Mammary epithelial cell (primary cell): Measurements from ENCODE around the gene TJP1.

ENCODE experiments used
- EZH2 ChIP-seq: IDR thresholded peaks from 2 replicates; pipeline ENCODE4 v1.6.1; 2012; ENCODE audit warnings: low read length, inconsistent platforms, borderline replicate concordance
- TF ChIP-seq, protein P1 (sequence below), 2 donors: IDR thresholded peaks in 1 of 2; conservative IDR thresholded peaks in 1 of 2; 2 replicates each; pipeline ENCODE4 v1.5.1; 2011 to 2012; ENCODE audit warnings: inconsistent platforms in 2 of 2, low read length in 2 of 2, mild to moderate bottlenecking in 2 of 2, control low read depth in 1 of 2, low read depth in 1 of 2; ENCODE audit not compliant: insufficient read depth in 1 of 2; ENCODE audit errors: extremely low read depth in 1 of 2

DNA sequence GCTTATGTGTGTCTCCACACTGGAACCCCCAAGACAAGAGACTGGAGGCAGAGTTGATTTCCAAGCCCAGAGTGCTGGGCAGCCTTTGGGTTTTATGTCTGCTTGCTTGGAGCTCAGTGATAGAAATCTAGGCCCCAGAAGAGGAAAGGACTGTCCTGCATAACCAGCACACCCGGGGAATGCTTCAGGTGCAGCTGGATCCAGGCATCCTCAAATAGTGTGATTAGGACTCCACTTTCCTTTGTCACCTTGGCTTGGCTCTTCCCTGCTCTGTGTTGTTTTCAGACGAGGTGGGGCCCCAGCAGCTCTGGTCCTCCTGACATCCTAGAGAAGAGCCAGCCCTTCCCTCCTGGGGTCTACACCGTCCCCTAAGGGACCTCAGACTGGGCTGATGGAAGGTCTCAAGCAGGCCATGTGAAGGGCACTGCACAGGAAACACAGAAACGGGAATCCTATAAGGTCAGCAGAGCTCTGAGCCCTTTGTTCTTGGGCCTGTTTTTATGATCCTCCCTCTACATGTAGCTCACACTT lies 143.7 kb downstream of the TJP1 start:
- TF ChIP-seq EZH2 = no peak
- TF ChIP-seq, protein P1, sequence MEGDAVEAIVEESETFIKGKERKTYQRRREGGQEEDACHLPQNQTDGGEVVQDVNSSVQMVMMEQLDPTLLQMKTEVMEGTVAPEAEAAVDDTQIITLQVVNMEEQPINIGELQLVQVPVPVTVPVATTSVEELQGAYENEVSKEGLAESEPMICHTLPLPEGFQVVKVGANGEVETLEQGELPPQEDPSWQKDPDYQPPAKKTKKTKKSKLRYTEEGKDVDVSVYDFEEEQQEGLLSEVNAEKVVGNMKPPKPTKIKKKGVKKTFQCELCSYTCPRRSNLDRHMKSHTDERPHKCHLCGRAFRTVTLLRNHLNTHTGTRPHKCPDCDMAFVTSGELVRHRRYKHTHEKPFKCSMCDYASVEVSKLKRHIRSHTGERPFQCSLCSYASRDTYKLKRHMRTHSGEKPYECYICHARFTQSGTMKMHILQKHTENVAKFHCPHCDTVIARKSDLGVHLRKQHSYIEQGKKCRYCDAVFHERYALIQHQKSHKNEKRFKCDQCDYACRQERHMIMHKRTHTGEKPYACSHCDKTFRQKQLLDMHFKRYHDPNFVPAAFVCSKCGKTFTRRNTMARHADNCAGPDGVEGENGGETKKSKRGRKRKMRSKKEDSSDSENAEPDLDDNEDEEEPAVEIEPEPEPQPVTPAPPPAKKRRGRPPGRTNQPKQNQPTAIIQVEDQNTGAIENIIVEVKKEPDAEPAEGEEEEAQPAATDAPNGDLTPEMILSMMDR (conservative IDR thresholded peaks at IDR 0.05 in 1 of 2, IDR thresholded peaks at IDR 0.05 in 1 of 2; ENCODE audit: extremely low read depth in 1 of 2, insufficient read depth in 1 of 2, low read depth in 1 of 2, low read length in 2 of 2) = no peak
